ENCODE measurements around the gene TARS2. TPM values are rescaled to one million over a fixed set of nuclear protein-coding genes. Genes with fewer than 3 reads are reported as not detected.

Gene TARS2
- total and polyA plus RNA-seq, 2 donors from 2014 or later = 20.4 to 25.6 TPM

DNA sequence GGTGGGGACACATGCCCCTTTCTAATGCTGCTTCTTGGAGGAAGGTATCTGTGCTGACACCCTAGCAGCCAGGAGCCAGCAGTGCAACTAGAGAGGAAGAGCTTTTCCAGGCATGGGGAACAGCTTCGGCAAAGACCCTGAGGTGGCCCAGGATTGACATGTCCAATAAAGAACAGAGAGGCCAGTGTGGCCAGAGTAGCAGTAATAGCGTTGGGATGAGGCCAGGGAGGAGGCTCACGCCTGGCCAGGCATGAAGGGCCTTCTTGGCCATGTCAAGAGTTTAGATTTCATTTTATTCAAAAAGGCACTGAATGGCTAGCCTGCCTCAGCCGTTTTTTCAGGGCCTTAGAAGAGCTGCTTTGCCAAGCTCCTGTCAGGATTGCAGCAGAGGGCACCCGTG, 45.6 kb downstream of the TARS2 start:
- TF ChIP-seq CTCF (IDR thresholded peaks at IDR 0.05; ENCODE audit: borderline replicate concordance, extremely low read depth, insufficient read depth) = no peak
- Histone ChIP-seq H3K4me3 (ENCODE audit: low read length in 3 of 3) (no peak overlapping the region), H3K9me3 (ENCODE audit: control insufficient read depth in 2 of 3, insufficient read depth in 1 of 3, low read length in 3 of 3) (no peaks in the 10 kb centered on the region), H3K27me3 (ENCODE audit: control insufficient read depth, insufficient read depth, low read length) (no peaks in the 10 kb centered on the region), H3K4me1 (ENCODE audit: control insufficient read depth in 2 of 3, insufficient read depth in 2 of 3, low read depth in 1 of 3, low read length in 3 of 3) (no peaks in the 10 kb centered on the region), H3K9ac (ENCODE audit: low read length in 3 of 3) (peak overlapping the region in 1 of 3 donors; percentile 28), H3K36me3 (ENCODE audit: control insufficient read depth in 2 of 3, insufficient read depth in 3 of 3, low read length in 3 of 3) (no peaks in the 10 kb centered on the region), H3K27ac (ENCODE audit: low read depth in 2 of 2, low read length in 2 of 2) (no peak overlapping the region)
- FAIRE-seq = no peak
- intact Hi-C loops (cut with DNase I) = loop anchor here (10.0 kb wide), 1 partner anchor 68 kb away; no protein-coding TSS in a partner anchor
- no peak for DNase-seq

DNA sequence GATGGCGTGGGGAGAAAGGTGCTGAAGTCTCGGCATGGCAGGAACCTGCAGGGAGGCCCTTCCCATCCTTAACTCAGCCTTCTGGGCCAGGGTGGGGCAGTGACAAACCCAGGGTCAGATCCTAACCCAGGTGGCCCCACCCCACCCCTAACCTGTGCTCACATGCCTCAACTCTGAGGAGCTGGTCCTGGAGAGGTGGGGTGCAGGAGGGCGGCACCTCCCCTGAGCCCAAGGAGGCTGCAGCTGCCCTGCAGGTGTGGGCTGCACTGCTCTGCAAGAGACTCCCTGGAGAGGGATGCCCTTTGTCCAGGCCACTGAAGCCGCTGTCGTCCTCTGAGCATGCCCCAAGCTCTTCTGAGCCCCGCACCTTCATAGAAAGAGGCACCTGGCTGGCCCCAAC, 46.8 kb downstream of the TARS2 start:
- no peak for DNase-seq
- no peak for FAIRE-seq
- no peaks in the 10 kb centered on the region for H3K27me3 ChIP-seq (ENCODE audit: control insufficient read depth, insufficient read depth, low read length)
- H3K9me3 ChIP-seq (ENCODE audit: control insufficient read depth in 2 of 3, insufficient read depth in 1 of 3, low read length in 3 of 3) = no peaks in the 10 kb centered on the region
- no peak overlapping the region for H3K4me3 ChIP-seq (ENCODE audit: low read length in 3 of 3)
- no peak for TF ChIP-seq CTCF (IDR thresholded peaks at IDR 0.05; ENCODE audit: borderline replicate concordance, extremely low read depth, insufficient read depth)
- no peak overlapping the region for H3K9ac ChIP-seq (ENCODE audit: low read length in 3 of 3)
- H3K27ac ChIP-seq (ENCODE audit: low read depth in 2 of 2, low read length in 2 of 2) = no peak overlapping the region
- H3K36me3 ChIP-seq (ENCODE audit: control insufficient read depth in 2 of 3, insufficient read depth in 3 of 3, low read length in 3 of 3) = no peaks in the 10 kb centered on the region
- no peaks in the 10 kb centered on the region for H3K4me1 ChIP-seq (ENCODE audit: control insufficient read depth in 2 of 3, insufficient read depth in 2 of 3, low read depth in 1 of 3, low read length in 3 of 3)
- intact Hi-C loops (cut with DNase I) = loop anchor here (10.0 kb wide), 1 partner anchor 69 kb away; no protein-coding TSS in a partner anchor

DNA sequence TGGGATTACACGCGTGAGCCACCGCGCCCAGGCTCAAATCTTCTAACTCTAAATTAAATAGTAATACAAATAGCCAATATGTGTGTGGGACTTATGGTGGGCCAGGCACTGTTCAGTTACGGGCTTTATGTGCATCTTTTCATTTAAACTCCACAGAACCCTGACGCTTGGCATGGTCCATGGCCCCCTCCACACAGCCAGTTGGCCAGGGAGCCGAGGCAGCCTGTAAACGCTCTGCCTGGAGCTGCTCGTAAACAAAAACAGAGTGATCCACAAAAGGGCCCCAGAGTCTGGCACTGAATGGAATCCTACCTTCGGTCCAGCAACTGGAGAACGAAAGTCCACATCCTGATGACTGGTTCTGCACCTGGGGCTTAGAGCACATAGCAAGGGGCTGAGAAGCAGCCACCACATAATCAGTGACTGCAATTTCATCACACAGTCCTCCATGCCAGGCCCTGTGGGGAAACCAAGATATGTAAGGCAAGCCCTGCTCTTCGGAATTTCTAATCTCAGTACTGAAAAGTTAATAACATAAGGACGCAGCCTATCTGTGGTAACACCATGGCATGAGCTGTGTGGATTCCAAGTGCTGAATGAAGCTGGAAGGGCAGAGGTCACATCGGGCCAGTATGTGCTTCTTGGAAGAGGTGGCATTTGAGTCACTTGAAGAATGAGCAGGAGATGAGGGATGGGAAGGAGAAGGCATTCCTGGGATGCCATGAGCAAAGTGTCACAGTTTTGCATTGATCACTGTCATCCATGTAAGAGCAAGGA, 48.5 kb downstream of the TARS2 start:
- Histone ChIP-seq H3K27me3 (ENCODE audit: control insufficient read depth, insufficient read depth, low read length) (no peaks in the 10 kb centered on the region), H3K9ac (ENCODE audit: low read length in 3 of 3) (no peak overlapping the region), H3K4me3 (ENCODE audit: low read length in 3 of 3) (no peak overlapping the region), H3K9me3 (ENCODE audit: control insufficient read depth in 2 of 3, insufficient read depth in 1 of 3, low read length in 3 of 3) (no peaks in the 10 kb centered on the region), H3K27ac (ENCODE audit: low read depth in 2 of 2, low read length in 2 of 2) (no peak overlapping the region), H3K36me3 (ENCODE audit: control insufficient read depth in 2 of 3, insufficient read depth in 3 of 3, low read length in 3 of 3) (no peaks in the 10 kb centered on the region), H3K4me1 (ENCODE audit: control insufficient read depth in 2 of 3, insufficient read depth in 2 of 3, low read depth in 1 of 3, low read length in 3 of 3) (no peaks in the 10 kb centered on the region)
- TF ChIP-seq CTCF (IDR thresholded peaks at IDR 0.05; ENCODE audit: borderline replicate concordance, extremely low read depth, insufficient read depth) = no peak
- DNase-seq (peak in 1 of 5 donors; percentile 45), FAIRE-seq (no peak)
- intact Hi-C loops (cut with DNase I) = loop anchor here (10.0 kb wide), 1 partner anchor 71 kb away; no protein-coding TSS in a partner anchor

Measured in kidney (tissue), 14 donors.